B cell (primary cell): ENCODE measurements around the gene ASPRV1.

Source experiments
- EZH2 ChIP-seq: IDR thresholded peaks from 2 replicates; pipeline ENCODE4 v1.6.1; 2012; ENCODE audit warnings: borderline replicate concordance, low read depth, mild to moderate bottlenecking, moderate library complexity, low read length; ENCODE audit not compliant: insufficient read depth, poor library complexity, severe bottlenecking
- TF ChIP-seq, protein P1 (sequence below): fragments of 200-600 bp; IDR thresholded peaks from one replicate; pipeline ENCODE4 v1.8.0; 2022; ENCODE audit warnings: antibody characterized with exemption, mild to moderate bottlenecking

DNA sequence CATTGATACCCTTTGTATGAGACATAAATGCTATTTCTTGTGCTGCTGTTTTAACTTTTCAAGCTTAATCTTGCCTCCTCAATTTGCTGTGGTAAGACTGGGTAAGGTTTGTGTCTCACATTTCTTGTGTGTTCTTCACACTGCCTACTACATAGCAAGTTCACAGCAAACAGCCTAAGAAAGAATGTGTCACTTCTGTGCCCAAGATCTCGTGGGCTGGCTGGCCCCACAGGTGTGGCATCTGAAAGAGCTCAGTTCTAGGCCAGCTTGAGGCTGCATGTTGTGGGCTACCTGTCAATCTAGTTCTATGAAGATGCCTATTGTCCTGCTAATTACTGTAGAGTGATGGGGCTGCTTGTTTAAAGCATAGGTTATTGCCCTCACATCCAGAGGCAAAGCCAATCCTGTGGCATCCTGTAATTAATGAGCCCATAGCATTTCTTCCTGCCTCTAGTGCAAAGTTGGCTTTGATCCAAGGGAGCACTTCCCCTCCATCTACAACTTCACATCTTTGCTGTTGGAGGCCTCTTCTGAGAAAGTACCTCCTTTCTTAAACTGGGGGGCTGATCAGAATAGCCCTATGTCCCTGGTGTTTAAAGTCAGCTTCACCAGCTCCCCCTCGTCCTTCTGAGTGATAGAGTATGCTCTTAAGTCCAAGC is 40.9 kb upstream of the ASPRV1 start:
- TF ChIP-seq EZH2 = no peak
- TF ChIP-seq, protein P1, sequence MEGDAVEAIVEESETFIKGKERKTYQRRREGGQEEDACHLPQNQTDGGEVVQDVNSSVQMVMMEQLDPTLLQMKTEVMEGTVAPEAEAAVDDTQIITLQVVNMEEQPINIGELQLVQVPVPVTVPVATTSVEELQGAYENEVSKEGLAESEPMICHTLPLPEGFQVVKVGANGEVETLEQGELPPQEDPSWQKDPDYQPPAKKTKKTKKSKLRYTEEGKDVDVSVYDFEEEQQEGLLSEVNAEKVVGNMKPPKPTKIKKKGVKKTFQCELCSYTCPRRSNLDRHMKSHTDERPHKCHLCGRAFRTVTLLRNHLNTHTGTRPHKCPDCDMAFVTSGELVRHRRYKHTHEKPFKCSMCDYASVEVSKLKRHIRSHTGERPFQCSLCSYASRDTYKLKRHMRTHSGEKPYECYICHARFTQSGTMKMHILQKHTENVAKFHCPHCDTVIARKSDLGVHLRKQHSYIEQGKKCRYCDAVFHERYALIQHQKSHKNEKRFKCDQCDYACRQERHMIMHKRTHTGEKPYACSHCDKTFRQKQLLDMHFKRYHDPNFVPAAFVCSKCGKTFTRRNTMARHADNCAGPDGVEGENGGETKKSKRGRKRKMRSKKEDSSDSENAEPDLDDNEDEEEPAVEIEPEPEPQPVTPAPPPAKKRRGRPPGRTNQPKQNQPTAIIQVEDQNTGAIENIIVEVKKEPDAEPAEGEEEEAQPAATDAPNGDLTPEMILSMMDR = no peak
